Measurements from ENCODE around the gene STAT5A. TPM values are rescaled to one million over a fixed set of nuclear protein-coding genes. Genes with fewer than 3 reads are reported as not detected.

The STAT5A gene
- total RNA-seq, 1 donor from 2014 or later, result 2.9 TPM

- TF ChIP-seq CTCF (conservative IDR thresholded peaks at IDR 0.05), result no peak
- Mint-ChIP-seq H3K36me3 (ENCODE audit: low read depth) (no peaks in the 10 kb centered on the region), H3K4me3 (peak overlapping the region; percentile 94), H3K9me3 (no peaks in the 10 kb centered on the region), H3K27ac (ENCODE audit: unreplicated experiment) (peak overlapping the region; percentile 91), H3K27me3 (ENCODE audit: low read depth) (no peaks in the 10 kb centered on the region), H3K4me1 (peaks cover 42% of the 10 kb centered on the region)
- DNase-seq (ENCODE audit: low read depth, low spot score), result peak; percentile 32
Measured at GRCh38 chr17:42275527-42276358, 12.6 kb upstream of the STAT5A start.

- Mint-ChIP-seq H3K36me3 (ENCODE audit: low read depth) (no peaks in the 10 kb centered on the region), H3K27ac (ENCODE audit: unreplicated experiment) (peak within 1 kb of the TSS; percentile 91), H3K27me3 (ENCODE audit: low read depth) (no peaks in the 10 kb centered on the region), H3K4me1 (peaks cover 44% of the 10 kb centered on the region), H3K4me3 (peak within 1 kb of the TSS; percentile 94), H3K9me3 (no peaks in the 10 kb centered on the region)
- TF ChIP-seq CTCF (conservative IDR thresholded peaks at IDR 0.05), result no peak
- peak; percentile 53 for DNase-seq (ENCODE audit: low read depth, low spot score)
Measured at GRCh38 chr17:42276359-42276608, 12.0 kb upstream of the STAT5A start, which contains the start of gene STAT5B. TSS of gene STAT5B (minus strand) at chr17:42276391. CDS start at chr17:42232127, 44,264 bp downstream.

- Mint-ChIP-seq H3K9me3 (no peaks in the 10 kb centered on the region), H3K27me3 (ENCODE audit: low read depth) (no peaks in the 10 kb centered on the region), H3K27ac (ENCODE audit: unreplicated experiment) (no peak overlapping the region), H3K4me3 (peak overlapping the region; percentile 84), H3K4me1 (peaks cover 45% of the 10 kb centered on the region), H3K36me3 (ENCODE audit: low read depth) (no peaks in the 10 kb centered on the region)
- no peak for TF ChIP-seq CTCF (conservative IDR thresholded peaks at IDR 0.05)
- peak; percentile 38 for DNase-seq (ENCODE audit: low read depth, low spot score)
Measured at GRCh38 chr17:42276609-42277341, 11.5 kb upstream of the STAT5A start.

GRCh38 chr17:42277342-42277712 is 11.0 kb upstream of the STAT5A start:
- no peaks in the 10 kb centered on the region for H3K36me3 Mint-ChIP-seq (ENCODE audit: low read depth)
- no peak overlapping the region for H3K27ac Mint-ChIP-seq (ENCODE audit: unreplicated experiment)
- TF ChIP-seq CTCF (conservative IDR thresholded peaks at IDR 0.05), result no peak
- H3K4me3 Mint-ChIP-seq, result peak overlapping the region; percentile 84
- H3K4me1 Mint-ChIP-seq, result peaks cover 48% of the 10 kb centered on the region
- no peak for DNase-seq (ENCODE audit: low read depth, low spot score)
- no peaks in the 10 kb centered on the region for H3K27me3 Mint-ChIP-seq (ENCODE audit: low read depth)
- no peaks in the 10 kb centered on the region for H3K9me3 Mint-ChIP-seq

- TF ChIP-seq CTCF (conservative IDR thresholded peaks at IDR 0.05), result no peak
- DNase-seq (ENCODE audit: low read depth, low spot score), result no peak
- Mint-ChIP-seq H3K9me3 (no peaks in the 10 kb centered on the region), H3K27ac (ENCODE audit: unreplicated experiment) (no peak overlapping the region), H3K36me3 (ENCODE audit: low read depth) (no peaks in the 10 kb centered on the region), H3K4me3 (peak overlapping the region; percentile 69), H3K27me3 (ENCODE audit: low read depth) (no peaks in the 10 kb centered on the region), H3K4me1 (peaks cover 50% of the 10 kb centered on the region)
Measured at GRCh38 chr17:42279776-42280630, 8.3 kb upstream of the STAT5A start.
